ENCODE results near the gene CCNL2.
A peak's percentile ranks its signal among the peaks of the same experiment; 100 is the strongest.
"Not testable (repeated sequence)": the region's sequence is repeated elsewhere in the genome, so short reads cannot be mapped to it uniquely, and the experiment has no call there.

Gene CCNL2

DNA sequence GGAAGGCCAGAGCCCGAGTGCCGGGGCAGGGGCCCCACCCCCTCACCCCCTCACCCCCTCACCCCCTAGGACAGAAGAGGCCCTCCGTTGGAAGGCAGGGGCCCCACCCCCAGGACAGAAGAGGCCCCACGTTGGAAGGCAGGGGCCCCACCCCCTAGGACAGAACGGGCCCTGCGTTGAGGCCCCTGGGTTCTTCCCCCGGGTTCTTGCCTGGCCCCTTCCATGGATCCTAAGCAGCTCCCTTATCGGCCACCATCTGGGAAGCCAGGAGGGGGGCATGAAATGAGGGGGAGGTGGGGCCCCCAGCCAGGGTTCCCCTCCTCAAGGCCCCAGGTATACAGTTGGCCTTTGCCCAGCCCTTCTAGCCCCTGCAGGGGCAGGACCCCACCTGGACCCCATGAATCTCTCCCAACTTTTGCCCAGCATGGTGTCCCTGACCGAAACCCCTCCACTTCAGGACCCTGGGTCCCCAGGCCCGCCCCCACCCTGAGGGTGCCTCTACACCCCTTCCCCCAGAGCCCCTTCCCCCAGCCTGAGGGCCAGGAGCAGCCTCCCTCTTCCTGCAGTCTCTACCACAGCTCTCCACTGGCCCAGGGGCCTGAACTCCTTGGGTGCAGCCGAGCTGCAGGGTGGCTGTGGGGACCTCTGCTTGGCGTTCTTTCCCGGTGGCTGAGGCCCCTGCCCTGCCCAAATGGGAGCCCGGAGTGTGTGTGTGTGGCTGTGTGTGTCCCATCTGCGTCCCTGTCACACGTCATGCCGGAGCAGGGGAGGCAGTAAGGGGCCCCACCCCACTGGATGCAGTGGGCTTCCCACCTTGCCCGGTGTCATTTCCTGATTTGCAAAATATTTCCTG, 32.1 kb upstream of the CCNL2 start:
- DNase-seq (ENCODE audit: low read depth), result no peak
- TF ChIP-seq CTCF (conservative IDR thresholded peaks at IDR 0.05; ENCODE audit: low read length), result no peak
- no peak overlapping the region for H3K4me3 ChIP-seq (ENCODE audit: low read length)

DNA sequence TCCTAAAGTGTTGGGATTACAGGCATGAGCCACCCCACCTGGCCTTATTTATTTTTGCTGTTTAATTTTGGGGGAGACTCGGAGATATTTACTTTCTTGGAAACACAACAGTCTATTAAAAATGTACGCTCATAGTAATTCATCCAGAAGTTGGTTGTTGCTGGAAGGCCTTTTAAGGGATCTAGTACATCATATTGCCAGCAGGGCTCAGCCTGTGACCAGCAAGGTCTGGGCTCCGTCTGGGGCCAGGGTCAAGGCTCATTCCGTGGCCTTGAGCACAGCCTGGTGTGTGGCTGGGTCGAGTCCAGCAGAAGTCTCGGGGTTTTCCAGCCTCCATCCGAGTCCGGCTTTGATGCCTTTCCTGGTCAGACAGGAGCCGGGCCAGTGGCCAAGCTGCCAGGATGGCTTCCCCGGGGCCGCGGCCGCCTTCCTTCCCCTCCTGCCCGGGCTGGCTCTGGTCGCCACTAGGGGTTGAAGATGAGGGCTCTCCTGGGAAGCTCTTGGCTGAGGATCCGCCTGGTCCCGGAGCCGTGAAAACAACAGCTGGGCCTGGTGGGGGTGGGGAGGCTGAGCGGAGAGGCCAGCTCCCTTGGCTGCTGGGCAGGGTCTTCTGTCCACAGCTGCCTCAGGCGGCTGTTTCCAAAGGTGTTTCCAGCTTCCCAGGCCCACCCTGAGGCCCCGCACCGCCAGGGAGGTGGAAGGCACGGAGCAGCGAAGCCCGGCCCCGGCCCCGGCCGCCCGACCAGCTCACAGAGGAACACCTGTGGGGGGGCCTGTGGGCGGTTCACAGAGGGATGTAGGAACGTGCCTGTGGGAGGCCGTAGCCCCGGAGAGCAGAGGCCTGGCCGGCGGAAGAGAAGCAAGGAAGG, 31.2 kb upstream of the CCNL2 start:
- no peak overlapping the region for H3K4me3 ChIP-seq (ENCODE audit: low read length)
- peak; percentile 20; the same call in 1 of the 2 replicates for TF ChIP-seq CTCF (conservative IDR thresholded peaks at IDR 0.05; ENCODE audit: low read length)
- DNase-seq (ENCODE audit: low read depth), result peak; percentile 46

GRCh38 chr1:1429671-1430073, 30.5 kb upstream of the CCNL2 start:
- DNase-seq (ENCODE audit: low read depth), result no peak
- no peak overlapping the region for H3K4me3 ChIP-seq (ENCODE audit: low read length)
- no peak for TF ChIP-seq CTCF (conservative IDR thresholded peaks at IDR 0.05; ENCODE audit: low read length)

DNA sequence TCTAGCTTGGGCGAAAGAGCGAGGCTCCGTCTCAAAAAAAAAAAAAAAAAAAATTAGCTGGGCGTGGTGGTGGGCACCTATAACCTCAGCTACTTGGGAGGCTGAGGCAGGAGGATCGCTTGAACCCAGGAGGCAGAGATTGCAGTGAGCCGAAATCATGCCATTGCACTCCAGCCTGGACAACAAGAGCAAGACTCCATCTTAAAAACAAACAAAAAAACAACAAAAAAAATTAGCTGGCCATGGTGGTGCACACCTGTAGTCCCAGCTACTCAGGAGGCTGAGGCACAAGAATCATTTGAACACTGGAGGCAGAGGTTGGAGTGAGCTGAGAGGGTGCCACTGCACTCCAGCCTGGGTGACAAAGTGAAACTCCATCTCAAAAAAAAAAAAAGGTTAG, 29.8 kb upstream of the CCNL2 start:
- not testable (repeated sequence) for H3K4me3 ChIP-seq (ENCODE audit: low read length); DNase-seq (ENCODE audit: low read depth)

DNA sequence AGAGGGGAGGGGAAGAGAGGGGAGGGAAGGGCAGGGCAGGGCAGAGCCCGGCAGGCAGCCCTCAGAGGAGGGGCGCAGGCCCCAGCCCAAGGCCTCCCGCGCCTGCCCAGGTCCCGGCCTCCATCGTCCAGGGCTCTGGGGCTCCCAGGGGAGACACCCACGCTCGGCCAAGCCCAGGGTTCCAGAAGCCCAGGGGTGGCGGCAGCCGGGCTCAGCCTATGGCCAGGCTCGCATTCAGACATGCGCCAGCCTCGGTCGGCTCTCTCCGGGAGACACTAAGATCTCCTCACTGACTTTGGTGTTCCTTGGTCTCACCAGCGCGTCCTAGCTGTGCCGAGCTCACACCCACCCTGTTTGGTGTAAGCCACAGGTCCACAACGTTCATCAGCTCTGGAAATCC, 29.0 kb upstream of the CCNL2 start:
- no peak for DNase-seq (ENCODE audit: low read depth)
- no peak overlapping the region for H3K4me3 ChIP-seq (ENCODE audit: low read length)
- TF ChIP-seq CTCF (conservative IDR thresholded peaks at IDR 0.05; ENCODE audit: low read length), result no peak

DNA sequence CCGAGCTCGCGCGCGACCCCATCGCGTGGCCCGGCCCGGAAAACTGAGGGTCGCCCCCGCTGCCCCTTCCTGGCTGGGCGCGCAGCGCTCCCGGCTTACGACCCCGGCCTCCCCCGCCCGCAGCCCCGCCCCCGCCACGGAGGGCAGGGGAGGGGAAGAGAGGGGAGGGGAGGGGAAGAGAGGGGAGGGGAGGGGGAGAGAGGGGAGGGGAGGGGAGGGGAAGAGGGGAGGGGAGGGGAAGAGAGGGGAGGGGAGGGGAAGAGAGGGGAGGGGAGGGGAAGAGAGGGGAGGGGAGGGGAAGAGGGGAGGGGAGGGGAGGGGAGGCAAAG, 28.6 kb upstream of the CCNL2 start:
- no peak for DNase-seq (ENCODE audit: low read depth)
- H3K4me3 ChIP-seq (ENCODE audit: low read length), result peak overlapping the region; percentile 36
- TF ChIP-seq CTCF (conservative IDR thresholded peaks at IDR 0.05; ENCODE audit: low read length), result no peak

DNA sequence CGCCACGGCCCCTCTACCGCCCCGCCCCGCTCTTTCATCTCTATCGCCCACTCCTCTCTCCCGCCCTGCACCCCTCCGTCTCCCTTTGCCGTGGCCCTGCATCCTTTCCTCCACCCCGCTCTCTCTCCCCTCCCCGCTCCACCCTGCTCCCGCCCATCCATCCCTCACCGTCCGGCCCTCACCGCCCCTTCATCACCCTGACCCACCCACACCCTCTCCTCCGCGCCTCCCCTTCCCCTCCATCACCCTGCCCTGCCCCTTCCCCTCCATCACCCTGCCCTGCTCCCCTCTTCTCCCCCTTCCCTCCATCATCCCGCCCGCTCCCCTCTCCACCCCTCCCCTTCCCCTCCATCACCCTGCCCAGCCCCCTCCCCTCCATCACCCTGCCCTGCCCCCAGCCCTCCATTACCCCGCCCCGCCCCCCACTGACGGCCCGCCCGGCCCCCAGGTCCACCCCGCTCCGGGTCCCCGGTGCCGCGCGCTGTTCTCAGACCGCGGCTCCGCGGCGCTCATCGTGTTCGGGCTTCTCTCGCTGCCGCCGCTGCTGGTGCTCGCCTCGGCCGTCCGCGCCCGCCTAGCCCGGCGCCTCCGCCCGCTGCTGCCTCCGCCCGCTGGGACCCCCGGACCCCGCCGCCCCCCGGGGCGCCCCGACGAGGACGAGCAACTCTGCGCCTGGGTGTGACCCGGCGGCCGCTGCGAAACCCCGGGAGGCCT, 28.1 kb upstream of the CCNL2 start:
- no peak for TF ChIP-seq CTCF (conservative IDR thresholded peaks at IDR 0.05; ENCODE audit: low read length)
- no peak for DNase-seq (ENCODE audit: low read depth)
- H3K4me3 ChIP-seq (ENCODE audit: low read length), result peak overlapping the region; percentile 36
